Hepatocyte (in vitro differentiated cells): ENCODE data around the gene LIMK2. TPM values are rescaled to one million over a fixed set of nuclear protein-coding genes. Genes with fewer than 3 reads are reported as not detected.
"Not testable (repeated sequence)": the region's sequence is repeated elsewhere in the genome, so short reads cannot be mapped to it uniquely, and the experiment has no call there.

Source experiments
- DNase-seq: peaks from one replicate; pipeline ENCODE4 v3.0.0-alpha.2; 2016; ENCODE audit warnings: low spot score
- H2AFZ ChIP-seq: fragments of 200-600 bp; sonication (generic); 2 replicates; pipeline ENCODE4 v1.6.0; 2016; ENCODE audit warnings: antibody characterized with exemption, mild to moderate bottlenecking
- H3K27ac ChIP-seq: fragments of 200-600 bp; sonication (generic); 2 replicates; pipeline ENCODE4 v1.5.1; 2016; ENCODE audit warnings: mild to moderate bottlenecking
- H3K27me3 ChIP-seq: fragments of 200-600 bp; sonication (generic); 2 replicates; pipeline ENCODE4 v1.6.1; 2016
- H3K36me3 ChIP-seq: fragments of 200-600 bp; sonication (generic); replicated peaks from 2 replicates; pipeline ENCODE4 v1.5.1; 2016; ENCODE audit warnings: low read depth; ENCODE audit not compliant: insufficient read depth
- H3K4me1 ChIP-seq: fragments of 200-600 bp; sonication (generic); 2 replicates; pipeline ENCODE4 v1.5.1; 2016; ENCODE audit warnings: mild to moderate bottlenecking, moderate library complexity; ENCODE audit not compliant: insufficient read depth
- H3K4me2 ChIP-seq: fragments of 200-600 bp; sonication (generic); 2 replicates; pipeline ENCODE4 v1.6.0; 2016
- H3K4me3 ChIP-seq: fragments of 200-600 bp; sonication (generic); 2 replicates; pipeline ENCODE4 v1.5.1; 2016; ENCODE audit warnings: mild to moderate bottlenecking
- H3K79me2 ChIP-seq: fragments of 200-600 bp; sonication (generic); 2 replicates; pipeline ENCODE4 v1.6.0; 2017; ENCODE audit warnings: mild to moderate bottlenecking
- H3K9me2 ChIP-seq: fragments of 200-600 bp; sonication (generic); replicated peaks from 2 replicates; pipeline ENCODE4 v1.6.0; 2017; ENCODE audit warnings: mild to moderate bottlenecking; ENCODE audit not compliant: insufficient read depth
- H3K9me3 ChIP-seq: fragments of 200-600 bp; sonication (generic); 2 replicates; pipeline ENCODE4 v1.5.1; 2016; ENCODE audit warnings: low read depth, mild to moderate bottlenecking
- H4K20me1 ChIP-seq: fragments of 200-600 bp; sonication (generic); 2 replicates; pipeline ENCODE4 v1.6.0; 2016; ENCODE audit warnings: mild to moderate bottlenecking; ENCODE audit not compliant: insufficient read depth, poor library complexity, severe bottlenecking
- EZH2 ChIP-seq: fragments of 200-600 bp; sonication (generic); IDR thresholded peaks from 2 replicates; pipeline ENCODE4 v1.6.1; 2016; ENCODE audit warnings: antibody characterized with exemption, mild to moderate bottlenecking, borderline replicate concordance
- EZH2phosphoT487 ChIP-seq: fragments of 200-600 bp; sonication (generic); IDR thresholded peaks from one replicate; pipeline ENCODE4 v1.6.1; 2018; ENCODE audit warnings: antibody characterized with exemption, mild to moderate bottlenecking, low read depth, moderate library complexity; ENCODE audit not compliant: unreplicated experiment, severe bottlenecking
- WGBS: methylation state at CpG from one replicate; pipeline ENCODE4 v1.1.6; 2016; ENCODE audit warnings: low lambda C conversion rate; ENCODE audit errors: missing lambda C conversion rate; 5-methylcytosine and 5-hydroxymethylcytosine counted together
- polyA plus RNA-seq: library from polyadenylated mRNA; unstranded; fragments of >200 nt; fragmentation: Nextera tagmentation; extraction: Ambion mirVana; gene quantifications from 2 replicates; pipeline ENCODE4 v1.2.1, GENCODE V29; 2016
- total RNA-seq: library from RNA; depleted of rRNA; stranded (reverse); fragments of >200 nt; gene quantifications from 2 replicates; pipeline ENCODE4 v1.2.3, GENCODE V29; 2014
- TF ChIP-seq, protein P1 (sequence below): fragments of 200-600 bp; sonication (generic); IDR thresholded peaks from 2 replicates; pipeline ENCODE4 v1.5.1; 2016; ENCODE audit warnings: antibody characterized with exemption, mild to moderate bottlenecking; ENCODE audit not compliant: poor library complexity

Gene LIMK2
- total and polyA plus RNA-seq, 2 experiments from 2014 or later, result 45.9 to 49.9 TPM

DNA sequence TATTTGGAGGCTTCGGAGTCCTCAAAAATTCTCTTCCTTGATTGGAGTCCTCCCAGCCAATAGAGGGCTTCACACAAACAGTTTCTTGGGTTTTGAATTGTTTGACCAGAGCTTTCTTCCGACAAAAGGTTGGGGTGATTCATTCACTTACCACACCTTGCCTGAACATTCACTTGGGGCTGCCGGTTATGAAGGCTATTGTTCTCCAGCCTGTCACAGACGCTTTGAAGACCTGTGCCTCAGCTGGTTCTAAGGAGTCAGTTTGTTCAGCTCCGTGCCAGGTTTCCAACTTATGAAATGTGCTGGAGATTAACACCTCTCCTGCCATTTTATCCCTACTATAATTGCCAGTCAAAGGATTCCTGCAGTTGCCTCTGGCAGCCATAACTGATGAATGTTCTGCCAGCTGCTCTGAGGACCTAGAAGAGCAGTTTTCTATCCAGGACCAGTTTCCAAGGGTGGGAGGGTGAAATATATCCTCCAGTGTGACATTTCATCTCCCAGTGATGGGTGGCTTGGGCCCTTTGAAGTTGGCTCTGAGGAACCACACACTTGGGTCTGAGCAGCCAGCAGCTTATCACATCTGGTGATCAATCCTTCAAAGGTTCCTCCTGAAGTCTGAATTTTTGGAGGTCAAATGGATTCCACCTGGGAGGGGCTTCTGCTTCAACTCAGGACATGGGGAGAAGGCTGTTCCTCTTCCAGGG is 31.4 kb downstream of the LIMK2 start:
- TF ChIP-seq EZH2 (no peak), EZH2phosphoT487 (no peak)
- TF ChIP-seq, protein P1, sequence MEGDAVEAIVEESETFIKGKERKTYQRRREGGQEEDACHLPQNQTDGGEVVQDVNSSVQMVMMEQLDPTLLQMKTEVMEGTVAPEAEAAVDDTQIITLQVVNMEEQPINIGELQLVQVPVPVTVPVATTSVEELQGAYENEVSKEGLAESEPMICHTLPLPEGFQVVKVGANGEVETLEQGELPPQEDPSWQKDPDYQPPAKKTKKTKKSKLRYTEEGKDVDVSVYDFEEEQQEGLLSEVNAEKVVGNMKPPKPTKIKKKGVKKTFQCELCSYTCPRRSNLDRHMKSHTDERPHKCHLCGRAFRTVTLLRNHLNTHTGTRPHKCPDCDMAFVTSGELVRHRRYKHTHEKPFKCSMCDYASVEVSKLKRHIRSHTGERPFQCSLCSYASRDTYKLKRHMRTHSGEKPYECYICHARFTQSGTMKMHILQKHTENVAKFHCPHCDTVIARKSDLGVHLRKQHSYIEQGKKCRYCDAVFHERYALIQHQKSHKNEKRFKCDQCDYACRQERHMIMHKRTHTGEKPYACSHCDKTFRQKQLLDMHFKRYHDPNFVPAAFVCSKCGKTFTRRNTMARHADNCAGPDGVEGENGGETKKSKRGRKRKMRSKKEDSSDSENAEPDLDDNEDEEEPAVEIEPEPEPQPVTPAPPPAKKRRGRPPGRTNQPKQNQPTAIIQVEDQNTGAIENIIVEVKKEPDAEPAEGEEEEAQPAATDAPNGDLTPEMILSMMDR, result no peak
- H3K9me2 ChIP-seq, result no peaks in the 10 kb centered on the region
- peaks cover 15% of the 10 kb centered on the region for H3K79me2 ChIP-seq
- H3K4me1 ChIP-seq, result peaks cover 56% of the 10 kb centered on the region
- 68% methylated on average over 5 of the region's 5 CpGs for WGBS
- H3K27me3 ChIP-seq, result no peaks in the 10 kb centered on the region
- H3K9me3 ChIP-seq, result no peaks in the 10 kb centered on the region
- H3K27ac ChIP-seq, result peak overlapping the region; percentile 77
- no peak overlapping the region for H3K4me3 ChIP-seq
- no peaks in the 10 kb centered on the region for H4K20me1 ChIP-seq
- H3K36me3 ChIP-seq, result no peaks in the 10 kb centered on the region
- DNase-seq, result no peak
- peak overlapping the region; percentile 49 for H3K4me2 ChIP-seq
- no peak overlapping the region for H2AFZ ChIP-seq

DNA sequence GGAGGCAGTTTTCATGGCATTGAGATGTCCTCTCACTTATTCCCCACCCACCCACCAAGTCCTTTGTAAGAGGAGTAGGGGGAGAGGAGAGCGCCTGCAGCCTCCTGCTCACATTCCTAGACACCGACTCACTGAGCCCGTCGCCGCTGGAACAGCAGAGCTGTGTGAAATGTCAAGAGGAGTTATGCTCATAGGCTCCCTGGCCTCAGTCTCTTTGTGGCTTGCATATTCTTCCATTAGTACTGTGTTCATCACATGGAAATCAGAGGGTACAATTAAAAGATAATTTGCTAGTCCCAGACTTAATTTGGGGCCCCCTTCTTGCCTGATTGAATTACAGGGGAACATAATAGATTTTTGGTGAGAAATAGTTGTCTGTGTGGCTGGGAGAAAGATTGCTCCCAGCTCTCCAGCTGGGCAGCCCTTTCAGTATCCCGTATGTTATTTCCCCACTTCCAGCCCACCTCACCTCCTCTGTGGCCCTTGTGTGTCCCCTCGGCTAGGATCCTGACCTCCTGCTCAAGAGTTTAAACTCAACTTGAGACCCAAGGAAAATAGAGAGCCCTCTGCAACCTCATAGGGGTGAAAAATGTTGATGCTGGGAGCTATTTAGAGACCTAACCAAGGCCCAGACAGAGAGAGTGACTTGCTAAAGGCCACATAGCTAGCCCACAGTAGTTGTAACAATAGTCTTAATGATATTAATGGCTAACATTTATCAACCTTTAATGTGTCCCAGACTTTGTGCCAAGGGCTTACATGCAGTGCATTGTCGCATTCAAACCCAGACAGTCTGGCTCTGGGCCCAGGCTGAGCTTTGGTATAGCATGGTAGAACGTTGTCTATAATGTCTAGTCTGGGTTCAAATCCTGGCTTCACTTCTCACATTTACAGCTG is 32.2 kb downstream of the LIMK2 start:
- TF ChIP-seq EZH2phosphoT487 (no peak), EZH2 (no peak)
- TF ChIP-seq, protein P1, result no peak
- peak; percentile 63 for DNase-seq
- H3K27ac ChIP-seq, result peak overlapping the region; percentile 77
- H3K27me3 ChIP-seq, result no peaks in the 10 kb centered on the region
- H2AFZ ChIP-seq, result no peak overlapping the region
- H3K4me1 ChIP-seq, result peaks cover 53% of the 10 kb centered on the region
- no peaks in the 10 kb centered on the region for H3K9me3 ChIP-seq
- no peak overlapping the region for H3K4me3 ChIP-seq
- no peaks in the 10 kb centered on the region for H4K20me1 ChIP-seq
- no peaks in the 10 kb centered on the region for H3K36me3 ChIP-seq
- whole genome bisulfite sequencing, result 35% methylated on average over 9 of the region's 9 CpGs
- H3K79me2 ChIP-seq, result peaks cover 23% of the 10 kb centered on the region
- H3K9me2 ChIP-seq, result no peaks in the 10 kb centered on the region
- peak overlapping the region; percentile 49 for H3K4me2 ChIP-seq

DNA sequence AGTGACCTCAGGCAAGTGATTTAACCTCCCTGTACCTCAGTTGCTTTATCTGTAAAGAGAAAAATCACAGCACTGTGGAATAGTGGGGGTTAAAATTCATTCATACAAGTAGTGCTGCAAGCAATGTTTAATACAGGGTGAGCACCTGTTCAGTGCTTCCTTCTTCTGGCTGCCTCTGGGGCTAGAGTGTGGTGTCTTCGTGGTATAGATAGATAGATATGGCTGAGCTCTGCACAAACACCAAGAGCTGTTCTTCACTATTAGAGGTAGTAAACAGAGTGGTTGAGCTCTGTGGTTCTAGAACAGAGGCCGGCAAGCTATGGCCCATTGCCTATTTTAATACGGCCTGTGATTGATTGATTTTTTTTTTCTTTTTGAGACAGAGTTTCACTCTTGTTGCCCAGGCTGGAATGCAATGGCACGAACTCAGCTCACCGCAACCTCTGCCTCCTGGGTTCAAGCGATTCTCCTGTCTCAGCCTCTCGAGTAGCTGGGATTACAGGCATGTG is 32.9 kb downstream of the LIMK2 start:
- Histone ChIP-seq H3K4me2 (no peak overlapping the region), H2AFZ (no peak overlapping the region), H3K9me2 (no peaks in the 10 kb centered on the region), H3K79me2 (peaks cover 30% of the 10 kb centered on the region), H3K27ac (peak overlapping the region; percentile 77), H3K27me3 (no peaks in the 10 kb centered on the region), H3K9me3 (no peaks in the 10 kb centered on the region), H3K36me3 (no peaks in the 10 kb centered on the region), H3K4me3 (no peak overlapping the region), H4K20me1 (no peaks in the 10 kb centered on the region), H3K4me1 (peaks cover 53% of the 10 kb centered on the region)
- TF ChIP-seq EZH2, result no peak
- TF ChIP-seq EZH2phosphoT487, result no peak
- TF ChIP-seq, protein P1, result no peak
- no peak for DNase-seq
- 86% methylated on average over 7 of the region's 7 CpGs for WGBS

DNA sequence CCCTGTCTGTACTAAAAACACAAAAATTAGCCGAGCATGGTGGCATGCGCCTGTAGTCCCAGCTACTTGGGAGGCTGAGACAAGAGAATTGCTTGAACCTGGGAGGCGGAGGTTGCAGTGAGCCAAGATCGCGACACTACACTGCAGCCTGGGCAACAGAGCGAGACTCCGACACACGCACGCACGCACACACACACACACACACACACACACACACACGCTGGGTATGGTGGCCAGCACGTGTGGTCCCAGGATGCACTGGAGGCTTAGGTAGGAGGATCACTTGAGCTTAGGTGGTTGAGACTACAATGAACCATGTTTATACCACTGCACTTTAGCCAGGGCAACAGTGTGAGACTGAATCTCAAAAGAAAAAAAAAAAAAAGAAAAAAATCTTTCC is 33.9 kb downstream of the LIMK2 start:
- H3K4me3 ChIP-seq, H2AFZ ChIP-seq, DNase-seq, H3K27ac ChIP-seq, H3K36me3 ChIP-seq, H3K4me2 ChIP-seq, H3K27me3 ChIP-seq, H3K9me3 ChIP-seq, H4K20me1 ChIP-seq, H3K9me2 ChIP-seq: not testable (repeated sequence)
- 86% methylated on average over 12 of the region's 12 CpGs for WGBS
- H3K4me1 ChIP-seq, result peaks cover 55% of the 10 kb centered on the region
- H3K79me2 ChIP-seq, result peaks cover 36% of the 10 kb centered on the region
